Astrocyte (in vitro differentiated cells and primary cell): ENCODE results near the gene RB1. TPM values are rescaled to one million over a fixed set of nuclear protein-coding genes. Genes with fewer than 3 reads are reported as not detected.
"Not testable (repeated sequence)": the region's sequence is repeated elsewhere in the genome, so short reads cannot be mapped to it uniquely, and the experiment has no call there.

Experiments used
- DNase-seq: peaks from one replicate; pipeline ENCODE4 v3.0.0-alpha.2; 2010; ENCODE audit warnings: low read depth
- FAIRE-seq: peaks from 2 replicates; lab custom pipeline; 2011; peaks lifted over from hg19 to GRCh38; lab: Jason Lieb, UNC
- H2AFZ ChIP-seq: 2 replicates; pipeline ENCODE4 v1.6.0; 2012; ENCODE audit warnings: low read depth, low read length, inconsistent platforms
- H3K27ac ChIP-seq: 2 replicates; pipeline ENCODE4 v1.5.1; 2011; ENCODE audit warnings: low read depth, low read length, inconsistent platforms
- H3K27me3 ChIP-seq: 2 replicates; pipeline ENCODE4 v1.6.0; 2011; ENCODE audit warnings: low read length, inconsistent platforms; ENCODE audit not compliant: insufficient read depth
- H3K36me3 ChIP-seq: 2 replicates; pipeline ENCODE4 v1.5.1; 2011; ENCODE audit warnings: low read length, inconsistent platforms; ENCODE audit not compliant: insufficient read depth
- H3K4me1 ChIP-seq: 2 replicates; pipeline ENCODE4 v1.5.1; 2011; ENCODE audit warnings: low read length, inconsistent platforms; ENCODE audit not compliant: insufficient read depth
- H3K4me2 ChIP-seq: 2 replicates; pipeline ENCODE4 v1.6.0; 2012; ENCODE audit warnings: low read length, inconsistent platforms
- H3K4me3 ChIP-seq: 2 replicates; pipeline ENCODE4 v1.5.1; 2011; ENCODE audit warnings: low read depth, mild to moderate bottlenecking, low read length, inconsistent platforms; ENCODE audit not compliant: insufficient read depth
- H3K79me2 ChIP-seq: 2 replicates; pipeline ENCODE4 v1.6.0; 2012; ENCODE audit warnings: mild to moderate bottlenecking, low read length, inconsistent platforms; ENCODE audit not compliant: insufficient read depth
- H3K9ac ChIP-seq: 2 replicates; pipeline ENCODE4 v1.6.0; 2012; ENCODE audit warnings: mild to moderate bottlenecking, low read length, inconsistent platforms
- H3K9me3 ChIP-seq: 2 replicates; pipeline ENCODE4 v1.5.1; 2012; ENCODE audit warnings: low read depth, mild to moderate bottlenecking, low read length, inconsistent platforms; ENCODE audit not compliant: insufficient read depth
- H4K20me1 ChIP-seq: 2 replicates; pipeline ENCODE4 v1.6.0; 2012; ENCODE audit warnings: low read length, inconsistent platforms; ENCODE audit not compliant: insufficient read depth
- H3K27ac Mint-ChIP-seq: one replicate; pipeline ENCODE4 v1.8.0; 2021; ENCODE audit warnings: mild to moderate bottlenecking, mixed read lengths; ENCODE audit not compliant: unreplicated experiment
- H3K27me3 Mint-ChIP-seq: one replicate; pipeline ENCODE4 v1.8.0; 2021; ENCODE audit warnings: low read depth, mixed read lengths; ENCODE audit not compliant: unreplicated experiment
- H3K36me3 Mint-ChIP-seq: one replicate; pipeline ENCODE4 v1.8.0; 2021; ENCODE audit warnings: low read depth, mixed read lengths; ENCODE audit not compliant: unreplicated experiment
- H3K4me1 Mint-ChIP-seq: one replicate; pipeline ENCODE4 v1.8.0; 2021; ENCODE audit warnings: low read depth, mixed read lengths; ENCODE audit not compliant: unreplicated experiment
- H3K4me3 Mint-ChIP-seq: one replicate; pipeline ENCODE4 v1.8.0; 2021; ENCODE audit warnings: mild to moderate bottlenecking, moderate library complexity, mixed read lengths; ENCODE audit not compliant: unreplicated experiment
- H3K9me3 Mint-ChIP-seq: one replicate; pipeline ENCODE4 v1.8.0; 2021; ENCODE audit warnings: mild to moderate bottlenecking, mixed read lengths; ENCODE audit not compliant: unreplicated experiment
- EZH2 ChIP-seq: IDR thresholded peaks from 2 replicates; pipeline ENCODE4 v1.6.1; 2012; ENCODE audit warnings: mild to moderate bottlenecking, low read length, inconsistent platforms; ENCODE audit not compliant: insufficient read depth
- total RNA-seq: library from RNA; stranded (reverse); gene quantifications from 2 replicates; pipeline ENCODE4 v1.2.1, GENCODE V29; 2021
- TF ChIP-seq, protein P1 (sequence below): IDR thresholded peaks from 2 replicates; pipeline ENCODE4 v1.5.1; 2011; ENCODE audit warnings: low read depth, mild to moderate bottlenecking, inconsistent platforms, low read length, moderate library complexity; ENCODE audit not compliant: insufficient read depth

The RB1 gene
- total RNA-seq, 1 donor from 2014 or later = 32.7 TPM

DNA sequence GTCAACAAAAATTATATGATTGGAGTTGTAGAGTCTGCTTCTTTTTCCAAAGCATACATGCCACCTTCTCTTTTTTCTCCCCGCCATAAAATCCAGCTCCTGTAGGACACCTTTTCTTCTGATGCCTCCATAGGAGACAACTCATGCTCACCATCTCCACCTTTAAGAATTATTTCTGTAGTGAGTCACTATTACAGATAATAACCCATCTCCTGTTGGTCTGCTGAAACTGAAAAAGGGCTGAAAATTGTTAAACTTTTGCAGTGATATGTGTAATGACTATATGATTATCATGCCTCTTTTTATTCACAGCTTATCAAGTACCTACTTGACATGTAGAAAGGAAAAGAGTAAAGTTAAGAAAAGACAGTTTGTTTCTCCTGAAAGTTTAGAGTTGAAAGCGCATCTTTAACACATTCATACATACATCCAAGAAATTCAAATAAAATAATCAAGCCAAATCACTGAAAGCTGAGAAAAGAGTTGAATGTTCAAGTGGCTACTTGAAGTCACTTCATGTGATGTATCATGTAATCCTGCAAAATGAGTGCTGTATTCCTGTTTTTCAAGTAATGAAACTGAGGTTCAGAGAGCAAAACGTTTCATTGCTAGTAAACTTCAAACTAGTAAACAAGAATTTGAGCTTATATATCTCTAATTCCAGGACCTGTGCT is 144.9 kb downstream of the RB1 start:
- no peaks in the 10 kb centered on the region for H3K27me3 Mint-ChIP-seq
- no peaks in the 10 kb centered on the region for H3K4me1 Mint-ChIP-seq
- Histone ChIP-seq H3K79me2 (no peaks in the 10 kb centered on the region), H3K36me3 (no peaks in the 10 kb centered on the region), H3K4me1 (peaks cover 12% of the 10 kb centered on the region), H3K27me3 (no peaks in the 10 kb centered on the region), H3K27ac (no peak overlapping the region), H3K9ac (no peak overlapping the region), H3K4me3 (no peak overlapping the region), H2AFZ (no peak overlapping the region), H3K4me2 (peak overlapping the region; percentile 52), H3K9me3 (peaks cover 2% of the 10 kb centered on the region), H4K20me1 (no peaks in the 10 kb centered on the region)
- peak; percentile 64 for FAIRE-seq
- H3K27ac Mint-ChIP-seq = no peak overlapping the region
- peaks cover 14% of the 10 kb centered on the region for H3K9me3 Mint-ChIP-seq
- H3K36me3 Mint-ChIP-seq = peaks cover 5% of the 10 kb centered on the region
- TF ChIP-seq, protein P1, sequence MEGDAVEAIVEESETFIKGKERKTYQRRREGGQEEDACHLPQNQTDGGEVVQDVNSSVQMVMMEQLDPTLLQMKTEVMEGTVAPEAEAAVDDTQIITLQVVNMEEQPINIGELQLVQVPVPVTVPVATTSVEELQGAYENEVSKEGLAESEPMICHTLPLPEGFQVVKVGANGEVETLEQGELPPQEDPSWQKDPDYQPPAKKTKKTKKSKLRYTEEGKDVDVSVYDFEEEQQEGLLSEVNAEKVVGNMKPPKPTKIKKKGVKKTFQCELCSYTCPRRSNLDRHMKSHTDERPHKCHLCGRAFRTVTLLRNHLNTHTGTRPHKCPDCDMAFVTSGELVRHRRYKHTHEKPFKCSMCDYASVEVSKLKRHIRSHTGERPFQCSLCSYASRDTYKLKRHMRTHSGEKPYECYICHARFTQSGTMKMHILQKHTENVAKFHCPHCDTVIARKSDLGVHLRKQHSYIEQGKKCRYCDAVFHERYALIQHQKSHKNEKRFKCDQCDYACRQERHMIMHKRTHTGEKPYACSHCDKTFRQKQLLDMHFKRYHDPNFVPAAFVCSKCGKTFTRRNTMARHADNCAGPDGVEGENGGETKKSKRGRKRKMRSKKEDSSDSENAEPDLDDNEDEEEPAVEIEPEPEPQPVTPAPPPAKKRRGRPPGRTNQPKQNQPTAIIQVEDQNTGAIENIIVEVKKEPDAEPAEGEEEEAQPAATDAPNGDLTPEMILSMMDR = no peak
- TF ChIP-seq EZH2 = no peak
- DNase-seq = no peak
- H3K4me3 Mint-ChIP-seq = no peak overlapping the region

DNA sequence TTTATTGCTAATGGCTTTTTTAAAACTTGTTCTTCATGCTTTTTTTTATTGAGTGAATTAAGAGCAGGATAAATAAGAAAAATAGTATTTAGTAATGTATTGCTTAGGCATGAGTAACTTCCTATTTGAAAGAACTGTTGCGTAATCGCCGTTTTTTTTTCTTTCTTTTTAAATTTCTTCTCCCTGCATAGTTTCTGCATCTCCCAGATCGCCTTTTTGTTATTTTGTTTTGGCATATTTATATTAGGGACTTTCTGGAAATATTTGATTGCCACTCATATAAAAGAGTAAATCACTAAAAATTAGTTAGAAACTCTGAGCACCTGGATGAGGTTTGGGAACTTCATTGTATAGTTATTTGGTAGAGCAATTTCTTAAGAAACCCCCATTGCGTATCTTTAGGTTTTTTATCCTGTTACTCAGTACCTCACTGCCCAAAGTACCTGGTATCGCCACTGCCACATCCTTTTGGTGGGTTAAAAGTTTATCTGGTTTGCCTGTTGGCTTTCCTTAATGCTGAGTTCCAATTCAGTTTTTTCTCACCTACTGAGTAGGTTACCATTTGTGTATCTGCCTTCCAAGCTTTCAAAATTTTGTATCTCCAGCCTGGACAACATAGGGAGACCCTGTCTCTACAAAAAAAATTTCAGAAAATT is 145.5 kb downstream of the RB1 start:
- no peaks in the 10 kb centered on the region for H3K4me1 Mint-ChIP-seq
- Histone ChIP-seq H4K20me1 (no peaks in the 10 kb centered on the region), H3K4me1 (peaks cover 12% of the 10 kb centered on the region), H3K36me3 (no peaks in the 10 kb centered on the region), H3K4me3 (no peak overlapping the region), H2AFZ (no peak overlapping the region), H3K27ac (no peak overlapping the region), H3K9me3 (peaks cover 2% of the 10 kb centered on the region), H3K4me2 (peak overlapping the region; percentile 52), H3K79me2 (no peaks in the 10 kb centered on the region), H3K27me3 (no peaks in the 10 kb centered on the region), H3K9ac (no peak overlapping the region)
- TF ChIP-seq EZH2 = no peak
- TF ChIP-seq, protein P1 = no peak
- H3K36me3 Mint-ChIP-seq = peaks cover 5% of the 10 kb centered on the region
- no peak overlapping the region for H3K27ac Mint-ChIP-seq
- DNase-seq (peak; percentile 55), FAIRE-seq (peak; percentile 37)
- H3K4me3 Mint-ChIP-seq = no peak overlapping the region
- H3K27me3 Mint-ChIP-seq = no peaks in the 10 kb centered on the region
- H3K9me3 Mint-ChIP-seq = peaks cover 14% of the 10 kb centered on the region

DNA sequence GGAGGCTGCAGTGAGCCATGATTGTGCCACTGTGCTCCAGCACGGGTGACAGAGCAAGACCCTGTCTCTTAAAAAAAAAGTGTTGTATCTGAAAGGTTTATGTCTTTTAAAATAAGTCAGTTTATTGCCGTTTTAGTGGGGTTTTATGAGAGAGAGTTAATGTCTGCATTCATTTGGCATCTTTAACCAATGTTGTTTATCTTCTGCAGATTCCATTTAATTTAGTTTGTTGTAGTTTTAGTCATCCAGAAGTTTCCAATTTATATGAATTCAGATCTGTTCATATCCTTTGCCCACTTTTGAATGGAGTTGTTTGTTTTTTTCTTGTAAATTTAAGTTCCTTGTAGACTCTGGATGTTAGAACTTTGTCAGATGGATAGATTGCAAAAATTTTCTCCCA is 146.1 kb downstream of the RB1 start:
- H3K4me2 ChIP-seq = peak overlapping the region; percentile 52
- H3K9ac ChIP-seq = no peak overlapping the region
- Mint-ChIP-seq H3K4me1 (no peaks in the 10 kb centered on the region), H3K36me3 (peaks cover 5% of the 10 kb centered on the region), H3K4me3 (no peak overlapping the region), H3K27ac (no peak overlapping the region), H3K9me3 (peaks cover 14% of the 10 kb centered on the region), H3K27me3 (no peaks in the 10 kb centered on the region)
- no peaks in the 10 kb centered on the region for H3K79me2 ChIP-seq
- H3K9me3 ChIP-seq = peaks cover 2% of the 10 kb centered on the region
- H3K4me3 ChIP-seq = no peak overlapping the region
- no peak overlapping the region for H2AFZ ChIP-seq
- no peaks in the 10 kb centered on the region for H3K27me3 ChIP-seq
- TF ChIP-seq, protein P1 = no peak
- no peak for TF ChIP-seq EZH2
- H3K36me3 ChIP-seq = no peaks in the 10 kb centered on the region
- H3K4me1 ChIP-seq = peaks cover 12% of the 10 kb centered on the region
- FAIRE-seq (no peak), DNase-seq (no peak)
- no peak overlapping the region for H3K27ac ChIP-seq
- H4K20me1 ChIP-seq = no peaks in the 10 kb centered on the region

DNA sequence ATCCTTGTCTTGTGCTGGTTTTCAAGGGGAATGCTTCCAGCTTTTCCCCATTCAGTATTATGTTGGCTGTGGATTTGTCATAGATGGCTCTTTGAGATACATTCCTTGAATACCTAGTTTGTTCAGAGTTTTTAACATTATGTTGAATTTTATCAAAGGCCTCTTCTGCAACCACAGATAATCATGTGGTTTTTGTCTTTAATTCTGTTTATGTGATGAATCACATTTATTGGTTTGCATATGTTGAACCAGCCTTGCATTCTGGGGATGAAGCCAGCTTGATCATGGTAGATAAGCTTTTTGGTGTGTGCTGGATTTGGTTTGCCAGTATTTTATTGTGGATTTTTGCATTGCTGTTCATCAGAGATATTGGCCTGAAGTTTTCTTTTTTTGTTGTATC is 147.6 kb downstream of the RB1 start:
- peaks cover 10% of the 10 kb centered on the region for H3K4me1 ChIP-seq
- peak; percentile 86 for DNase-seq
- H3K9me3 Mint-ChIP-seq = peaks cover 14% of the 10 kb centered on the region
- not testable (repeated sequence) for H3K27me3 Mint-ChIP-seq, H3K9me3 ChIP-seq, H3K27ac Mint-ChIP-seq, H3K4me1 Mint-ChIP-seq, H3K27ac ChIP-seq, H3K9ac ChIP-seq, H2AFZ ChIP-seq, H3K4me3 ChIP-seq, H3K79me2 ChIP-seq, H4K20me1 ChIP-seq, H3K4me3 Mint-ChIP-seq, H3K4me2 ChIP-seq, H3K27me3 ChIP-seq, H3K36me3 ChIP-seq, H3K36me3 Mint-ChIP-seq
- peak; percentile 23 for FAIRE-seq
